Ectodermal cell (in vitro differentiated cells): Measurements from ENCODE around the gene EHD4.

Experiments used
- H3K27ac ChIP-seq: 2 replicates; pipeline ENCODE4 v1.7.0; 2013; ENCODE audit warnings: mild to moderate bottlenecking, low read depth, low read length; ENCODE audit not compliant: insufficient read depth, poor library complexity, severe bottlenecking
- H3K27me3 ChIP-seq: 2 replicates; pipeline ENCODE4 v1.7.0; 2013; ENCODE audit warnings: mild to moderate bottlenecking, low read length; ENCODE audit not compliant: insufficient read depth, control insufficient read depth, poor library complexity, severe bottlenecking
- H3K36me3 ChIP-seq: one replicate; pipeline ENCODE4 v1.7.0; 2013; ENCODE audit warnings: low read length; ENCODE audit not compliant: control insufficient read depth, insufficient read depth
- H3K4me1 ChIP-seq: one replicate; pipeline ENCODE4 v1.7.0; 2013; ENCODE audit warnings: low read length; ENCODE audit not compliant: control insufficient read depth, insufficient read depth
- H3K4me3 ChIP-seq: 2 replicates; pipeline ENCODE4 v1.7.0; 2013; ENCODE audit warnings: low read depth, low read length, control low read depth; ENCODE audit not compliant: insufficient read depth
- H3K9me3 ChIP-seq: 2 replicates; pipeline ENCODE4 v1.7.0; 2013; ENCODE audit warnings: mild to moderate bottlenecking, low read length, moderate library complexity; ENCODE audit not compliant: control insufficient read depth
- WGBS, 2 experiments: methylation state at CpG; one replicate each; pipeline ENCODE4 v1.1.7; 2013; ENCODE audit warnings: missing lambda C conversion rate in 2 of 2; 5-methylcytosine and 5-hydroxymethylcytosine counted together

Gene EHD4

DNA sequence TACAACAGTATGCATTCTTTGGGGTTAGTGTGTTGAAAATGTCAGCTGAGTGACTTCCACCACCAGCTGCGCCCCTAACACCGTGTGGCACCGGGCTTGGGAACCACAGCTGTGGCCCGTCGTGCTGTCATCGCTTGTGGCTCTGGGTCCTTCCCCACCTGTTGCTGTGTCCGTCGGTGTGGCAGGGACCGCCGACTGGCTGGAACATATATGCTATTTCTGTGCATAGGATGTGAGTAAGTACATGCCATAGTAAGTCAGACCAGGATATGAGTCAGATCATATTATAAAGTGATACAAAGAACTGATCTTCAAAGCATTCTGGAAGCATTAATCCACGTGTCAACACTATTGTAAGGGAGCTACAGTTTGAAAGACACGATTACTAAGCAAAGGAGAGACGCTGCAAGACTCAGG, 31.9 kb downstream of the EHD4 start:
- H3K4me1 ChIP-seq = peaks cover 44% of the 10 kb centered on the region
- H3K36me3 ChIP-seq = no peaks in the 10 kb centered on the region
- no peak overlapping the region for H3K4me3 ChIP-seq
- no peaks in the 10 kb centered on the region for H3K27me3 ChIP-seq
- H3K9me3 ChIP-seq = no peaks in the 10 kb centered on the region
- 93 to 94% methylated on average over 13 of the region's 13 CpGs for WGBS, 2 experiments
- no peak overlapping the region for H3K27ac ChIP-seq

DNA sequence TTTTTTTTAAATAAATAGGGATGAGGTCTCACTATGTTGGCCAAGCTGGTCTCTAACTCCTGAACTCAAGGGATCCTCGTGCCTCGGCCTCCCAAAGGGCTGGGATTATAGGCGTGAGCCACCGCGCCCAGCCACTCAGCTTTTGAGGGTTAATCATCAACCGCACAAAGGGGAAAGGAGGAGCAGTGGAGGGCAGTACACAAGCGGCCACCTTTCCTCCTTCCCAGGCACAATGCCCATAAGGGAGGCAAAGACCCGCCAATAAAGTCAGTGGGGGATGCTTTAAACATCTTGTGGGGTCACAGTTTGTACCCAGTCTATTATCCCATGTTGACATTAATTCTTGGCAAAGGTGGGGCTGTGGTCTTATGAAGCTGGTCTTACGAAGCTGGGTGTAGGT, 32.4 kb downstream of the EHD4 start:
- no peak overlapping the region for H3K27ac ChIP-seq
- WGBS, 2 experiments = 97% methylated on average over 9 of the region's 9 CpGs

DNA sequence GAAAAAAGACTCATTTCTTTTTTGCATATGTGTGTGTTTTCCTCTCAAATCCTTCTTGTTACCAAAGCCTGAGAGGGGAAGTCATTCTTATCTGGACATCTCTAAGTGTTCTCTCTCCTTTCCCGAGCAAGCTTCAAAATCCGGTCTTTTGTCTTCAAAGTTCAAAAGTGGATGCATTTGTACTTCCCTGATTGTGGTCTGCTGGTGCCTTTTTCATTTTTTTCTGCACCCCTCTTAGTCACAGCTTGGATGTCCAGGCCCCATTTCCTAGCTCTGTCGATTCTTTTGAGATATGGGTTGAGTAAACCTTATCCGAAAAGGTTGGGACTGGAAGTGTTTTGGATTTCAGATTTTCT, 34.8 kb downstream of the EHD4 start:
- H3K4me1 ChIP-seq = peaks cover 33% of the 10 kb centered on the region
- H3K9me3 ChIP-seq = no peaks in the 10 kb centered on the region
- no peak overlapping the region for H3K27ac ChIP-seq
- WGBS, 2 experiments = 92 to 96% methylated on average over 3 to 4 of the region's 4 CpGs
- H3K27me3 ChIP-seq = no peaks in the 10 kb centered on the region
- no peak overlapping the region for H3K4me3 ChIP-seq
- no peaks in the 10 kb centered on the region for H3K36me3 ChIP-seq

More for the DNA sequence above, 32.4 kb downstream of the EHD4 start:
- Histone ChIP-seq H3K4me3 (no peak overlapping the region), H3K27me3 (no peaks in the 10 kb centered on the region), H3K9me3 (no peaks in the 10 kb centered on the region), H3K4me1 (peaks cover 43% of the 10 kb centered on the region), H3K36me3 (no peaks in the 10 kb centered on the region)

DNA sequence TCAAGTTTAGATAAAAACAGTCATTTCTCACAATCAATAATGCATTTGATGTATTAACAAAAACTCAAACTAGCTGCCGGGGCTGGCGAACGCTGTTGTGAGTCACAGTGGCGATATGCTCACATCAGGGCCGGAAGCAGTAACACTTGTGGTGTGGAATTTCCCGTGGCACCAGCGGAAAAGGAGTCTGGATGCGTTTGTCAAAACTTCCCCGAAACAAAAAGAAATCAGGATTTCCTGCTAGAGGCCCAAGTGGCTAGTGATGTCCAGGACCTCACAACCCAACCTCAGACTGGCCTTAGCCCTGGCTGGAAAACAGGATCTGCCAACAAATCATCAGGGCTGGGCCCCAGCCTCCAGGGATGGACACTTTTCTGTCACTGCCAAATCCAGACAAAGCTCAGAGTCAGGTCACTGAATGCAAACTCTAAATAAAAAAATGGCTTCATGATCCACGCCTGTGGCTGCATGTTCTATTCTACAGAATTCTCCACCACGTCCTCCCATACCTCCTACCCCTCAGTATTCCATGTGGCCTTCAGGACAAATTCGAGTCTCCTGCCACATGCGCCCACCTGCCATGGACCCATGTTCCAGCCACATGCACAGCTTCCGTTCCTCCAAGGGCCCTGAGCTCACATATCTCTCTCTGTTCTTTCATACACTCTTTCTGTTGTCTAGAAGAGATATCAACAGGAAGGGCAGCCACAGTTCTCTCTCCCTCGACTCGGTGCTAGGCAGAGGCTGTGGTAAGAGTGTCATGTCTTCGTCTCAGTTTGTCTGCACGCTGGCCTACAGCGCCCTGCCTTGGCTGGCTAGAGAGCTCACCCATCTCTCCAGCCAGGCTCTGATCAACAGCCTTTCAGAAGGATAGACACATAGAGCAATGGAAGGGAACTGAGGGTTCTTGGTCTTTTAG, 35.4 kb downstream of the EHD4 start:
- Histone ChIP-seq H3K4me3 (no peak overlapping the region), H3K36me3 (no peaks in the 10 kb centered on the region), H3K27ac (no peak overlapping the region), H3K27me3 (no peaks in the 10 kb centered on the region), H3K4me1 (peaks cover 27% of the 10 kb centered on the region), H3K9me3 (no peaks in the 10 kb centered on the region)
- whole genome bisulfite sequencing, 2 experiments = 89% methylated on average over 19 of the region's 19 CpGs

DNA sequence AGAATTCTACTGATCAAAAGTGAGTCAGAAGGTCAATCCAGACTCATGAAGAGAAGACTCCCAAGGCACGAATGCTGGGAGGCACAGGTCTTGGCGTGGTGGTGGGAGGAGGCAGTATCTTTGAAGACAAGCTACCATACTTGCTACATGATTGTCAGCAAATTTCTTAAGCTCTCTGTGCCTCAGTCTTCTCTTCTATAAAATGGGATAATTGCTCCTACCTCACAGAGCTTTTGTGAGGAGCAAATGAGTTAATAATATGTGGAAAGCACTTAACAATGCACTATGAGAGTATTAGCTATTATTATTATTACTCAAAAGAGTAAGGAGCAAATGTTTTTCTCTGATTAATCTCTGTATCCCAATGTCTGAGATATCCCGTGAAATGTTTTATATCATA, 36.2 kb downstream of the EHD4 start:
- no peaks in the 10 kb centered on the region for H3K9me3 ChIP-seq
- WGBS, 2 experiments = 95 to 98% methylated on average over 2 of the region's 3 CpGs
- no peaks in the 10 kb centered on the region for H3K27me3 ChIP-seq
- H3K27ac ChIP-seq = no peak overlapping the region
- H3K4me1 ChIP-seq = peaks cover 20% of the 10 kb centered on the region
- no peak overlapping the region for H3K4me3 ChIP-seq
- H3K36me3 ChIP-seq = no peaks in the 10 kb centered on the region

DNA sequence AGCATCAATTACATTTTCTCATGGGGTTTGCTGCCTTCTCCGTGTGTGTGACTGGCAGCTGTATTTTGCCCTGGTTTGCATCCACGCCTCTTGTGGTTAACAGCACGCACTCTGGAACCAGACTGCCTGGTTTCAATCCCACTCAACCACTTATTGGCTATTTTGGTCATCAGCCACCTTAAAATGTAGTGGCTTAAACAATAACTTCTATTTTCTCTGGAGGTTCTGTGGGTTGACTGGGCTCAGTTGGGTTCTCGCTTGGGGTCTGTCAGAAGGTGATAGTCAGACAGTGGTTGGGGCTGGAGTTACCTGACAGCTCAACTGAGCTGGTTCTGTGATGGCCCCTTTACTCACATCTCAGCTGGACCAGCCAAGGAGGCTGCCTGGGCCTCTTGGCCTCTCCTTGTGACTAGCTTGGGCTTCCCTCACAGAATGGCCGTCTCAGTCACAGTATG, 36.8 kb downstream of the EHD4 start:
- Histone ChIP-seq H3K9me3 (no peaks in the 10 kb centered on the region), H3K27me3 (no peaks in the 10 kb centered on the region), H3K36me3 (no peaks in the 10 kb centered on the region), H3K4me3 (no peak overlapping the region), H3K4me1 (peaks cover 16% of the 10 kb centered on the region), H3K27ac (no peak overlapping the region)
- WGBS, 2 experiments = 88% methylated on average over 5 of the region's 5 CpGs

DNA sequence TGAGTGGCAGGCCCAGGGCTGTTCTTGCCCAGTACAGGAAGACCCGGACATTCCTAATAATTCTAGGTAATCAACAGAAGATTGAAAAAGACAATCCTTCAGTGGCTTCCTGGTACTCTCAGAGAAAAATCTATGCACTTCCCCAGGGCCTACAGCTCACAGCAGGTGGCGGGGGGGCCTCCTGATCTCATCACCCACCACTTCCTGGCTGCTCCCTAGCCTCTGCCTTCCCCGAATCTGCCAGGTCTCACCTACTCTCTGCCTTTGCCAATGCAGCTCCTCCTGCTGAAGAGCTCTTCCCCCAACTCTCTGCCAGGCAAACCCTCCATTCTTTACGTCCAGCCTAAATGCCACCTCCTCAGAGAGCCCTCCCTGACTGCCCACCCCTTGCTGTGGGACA, 37.5 kb downstream of the EHD4 start:
- H3K4me1 ChIP-seq = peaks cover 16% of the 10 kb centered on the region
- 72 to 75% methylated on average over 4 of the region's 4 CpGs for WGBS, 2 experiments

DNA sequence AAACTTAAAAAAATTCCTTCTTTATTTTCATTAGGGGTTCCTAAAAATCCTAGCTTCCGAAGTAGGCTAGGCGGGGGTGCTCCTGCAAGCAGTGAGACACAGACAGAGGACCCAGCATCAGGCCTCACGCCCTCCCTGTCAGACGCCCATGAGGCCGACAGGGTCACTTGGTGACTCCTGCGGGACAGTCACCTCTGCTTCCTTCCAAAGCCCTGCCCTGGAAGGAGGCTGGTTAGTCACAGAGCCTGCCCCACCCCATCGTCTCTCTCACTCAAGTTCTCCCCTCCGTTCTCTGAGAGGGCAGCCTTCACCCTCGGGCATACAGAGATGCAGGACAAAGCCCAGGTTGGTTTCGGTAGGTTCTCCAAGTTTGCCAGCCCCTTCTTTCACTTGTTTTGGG, 38.6 kb downstream of the EHD4 start:
- Histone ChIP-seq H3K27ac (no peak overlapping the region), H3K36me3 (no peaks in the 10 kb centered on the region), H3K27me3 (no peaks in the 10 kb centered on the region), H3K4me1 (peaks cover 16% of the 10 kb centered on the region), H3K9me3 (no peaks in the 10 kb centered on the region), H3K4me3 (no peak overlapping the region)
- 74 to 75% methylated on average over 10 of the region's 10 CpGs for WGBS, 2 experiments

More for the DNA sequence above, 37.5 kb downstream of the EHD4 start:
- Histone ChIP-seq H3K27ac (no peak overlapping the region), H3K4me3 (no peak overlapping the region), H3K36me3 (no peaks in the 10 kb centered on the region), H3K9me3 (no peaks in the 10 kb centered on the region), H3K27me3 (no peaks in the 10 kb centered on the region)

DNA sequence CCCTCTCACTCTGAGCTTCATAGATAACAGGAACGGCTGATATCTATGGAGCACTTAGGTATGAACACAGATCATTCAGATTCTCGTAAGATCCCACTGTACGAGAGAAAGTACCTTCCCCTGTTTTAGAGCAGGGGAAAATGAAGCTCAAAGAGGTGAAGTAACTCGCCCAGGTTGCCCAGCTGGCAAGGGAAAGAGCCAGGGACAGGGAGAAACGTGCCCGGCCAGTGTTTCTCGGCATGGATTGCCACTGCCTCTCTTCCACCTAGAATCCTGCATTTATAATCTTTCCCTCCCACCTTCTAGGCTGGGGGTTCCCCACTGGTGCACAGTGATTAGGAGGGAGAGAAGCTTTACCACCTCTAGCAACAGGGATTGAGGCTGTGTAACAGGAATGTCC, 39.0 kb downstream of the EHD4 start:
- H3K4me1 ChIP-seq = peaks cover 16% of the 10 kb centered on the region
- 91 to 94% methylated on average over 6 to 7 of the region's 7 CpGs for WGBS, 2 experiments
- H3K27me3 ChIP-seq = no peaks in the 10 kb centered on the region
- H3K27ac ChIP-seq = no peak overlapping the region
- no peaks in the 10 kb centered on the region for H3K9me3 ChIP-seq
- H3K36me3 ChIP-seq = no peaks in the 10 kb centered on the region
- no peak overlapping the region for H3K4me3 ChIP-seq

DNA sequence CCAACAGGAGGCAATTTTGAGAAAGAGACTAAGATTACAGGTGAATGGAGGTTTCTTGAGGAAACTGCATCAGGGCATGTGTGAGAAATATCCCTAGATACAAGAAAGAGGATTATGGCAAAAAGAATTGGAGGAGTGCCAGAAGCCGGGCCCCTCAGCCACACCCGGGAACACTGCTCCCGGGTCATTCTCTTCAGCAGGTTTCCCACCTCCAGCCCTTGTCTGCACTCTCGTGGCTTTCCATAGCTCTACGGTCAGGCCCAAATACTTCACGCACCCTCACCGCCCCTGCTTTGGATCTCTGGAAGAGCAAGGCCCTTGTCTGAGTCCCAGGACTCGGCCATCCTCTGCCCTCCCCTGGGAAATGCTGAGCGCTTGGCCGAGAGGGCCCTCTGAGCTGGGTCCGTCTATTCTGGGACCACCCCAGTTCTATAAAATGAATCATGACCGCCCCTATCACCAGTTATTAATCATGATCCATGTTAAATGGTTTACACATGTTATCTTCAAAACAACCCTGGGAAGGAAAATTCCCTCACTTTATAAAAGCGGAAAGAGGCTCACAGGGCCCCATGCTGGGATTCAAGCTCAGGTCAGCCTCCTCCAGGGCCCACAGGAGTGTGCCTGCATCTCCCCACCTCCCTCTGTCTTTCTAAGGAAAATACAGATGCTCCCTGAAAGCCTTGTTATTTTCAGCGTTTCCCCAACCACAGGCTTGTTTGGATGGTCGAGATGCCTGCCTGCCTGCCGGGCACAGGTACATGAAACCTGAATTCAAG, 39.7 kb downstream of the EHD4 start:
- H3K36me3 ChIP-seq = no peaks in the 10 kb centered on the region
- no peak overlapping the region for H3K27ac ChIP-seq
- WGBS, 2 experiments = 84% methylated on average over 16 of the region's 16 CpGs
- no peaks in the 10 kb centered on the region for H3K9me3 ChIP-seq
- H3K4me3 ChIP-seq = no peak overlapping the region
- H3K27me3 ChIP-seq = no peaks in the 10 kb centered on the region
- H3K4me1 ChIP-seq = peaks cover 10% of the 10 kb centered on the region
